Activated B cell treated with CpG ODN at 0.5 μM for 24 hours (primary cell): Measurements from ENCODE around the gene GRIK4. TPM values are rescaled to one million over a fixed set of nuclear protein-coding genes. Genes with fewer than 3 reads are reported as not detected.
"Not testable (repeated sequence)": the region's sequence is repeated elsewhere in the genome, so short reads cannot be mapped to it uniquely, and the experiment has no call there.

Source experiments
- ATAC-seq: fragments of 200-7000 bp; cut with Tn5 transposase; one replicate; pipeline ENCODE4 v1.10.0; 2021; ENCODE audit warnings: low read depth, mild to moderate bottlenecking, moderate library complexity
- CTCF ChIA-PET: fragments of 350-600 bp; sonication (Branson Sonifier 250); formaldehyde crosslinking; loops from one replicate; lab custom pipeline; 2021; ENCODE audit warnings: antibody characterized with exemption; lab: Charles Lee
- POLR2A ChIA-PET: fragments of 350-600 bp; sonication (Branson Sonifier 250); formaldehyde crosslinking; loops from one replicate; lab custom pipeline; 2021; ENCODE audit warnings: antibody characterized with exemption; lab: Charles Lee
- DNase-seq: peaks from one replicate; pipeline ENCODE4 v3.0.0; 2022
- H3K27ac Mint-ChIP-seq: one replicate; pipeline ENCODE4 v1.8.0; 2020; ENCODE audit warnings: mixed read lengths
- H3K27me3 Mint-ChIP-seq: one replicate; pipeline ENCODE4 v1.8.0; 2021; ENCODE audit warnings: mixed read lengths
- H3K36me3 Mint-ChIP-seq: one replicate; pipeline ENCODE4 v1.8.0; 2021; ENCODE audit warnings: low read depth, mixed read lengths
- H3K4me1 Mint-ChIP-seq: one replicate; pipeline ENCODE4 v1.8.0; 2021; ENCODE audit warnings: mixed read lengths
- H3K4me3 Mint-ChIP-seq: one replicate; pipeline ENCODE4 v1.8.0; 2020; ENCODE audit warnings: mild to moderate bottlenecking, mixed read lengths
- H3K9me3 Mint-ChIP-seq: one replicate; pipeline ENCODE4 v1.8.0; 2020; ENCODE audit warnings: mixed read lengths
- CTCF ChIP-seq: fragments of 200-600 bp; IDR thresholded peaks from one replicate; pipeline ENCODE4 v1.8.0; 2022; ENCODE audit warnings: antibody characterized with exemption, mild to moderate bottlenecking
- intact Hi-C: fragments of 100-400 bp; cut with micrococcal nuclease; formaldehyde crosslinking; loops from one replicate; pipeline ENCODE4 v1.15.1; 2024
- total RNA-seq: library from RNA; stranded (reverse); gene quantifications from 2 replicates; pipeline ENCODE4 v1.2.3, GENCODE V29; 2022

Gene GRIK4
- total RNA-seq, 1 donor from 2014 or later = not detected

DNA sequence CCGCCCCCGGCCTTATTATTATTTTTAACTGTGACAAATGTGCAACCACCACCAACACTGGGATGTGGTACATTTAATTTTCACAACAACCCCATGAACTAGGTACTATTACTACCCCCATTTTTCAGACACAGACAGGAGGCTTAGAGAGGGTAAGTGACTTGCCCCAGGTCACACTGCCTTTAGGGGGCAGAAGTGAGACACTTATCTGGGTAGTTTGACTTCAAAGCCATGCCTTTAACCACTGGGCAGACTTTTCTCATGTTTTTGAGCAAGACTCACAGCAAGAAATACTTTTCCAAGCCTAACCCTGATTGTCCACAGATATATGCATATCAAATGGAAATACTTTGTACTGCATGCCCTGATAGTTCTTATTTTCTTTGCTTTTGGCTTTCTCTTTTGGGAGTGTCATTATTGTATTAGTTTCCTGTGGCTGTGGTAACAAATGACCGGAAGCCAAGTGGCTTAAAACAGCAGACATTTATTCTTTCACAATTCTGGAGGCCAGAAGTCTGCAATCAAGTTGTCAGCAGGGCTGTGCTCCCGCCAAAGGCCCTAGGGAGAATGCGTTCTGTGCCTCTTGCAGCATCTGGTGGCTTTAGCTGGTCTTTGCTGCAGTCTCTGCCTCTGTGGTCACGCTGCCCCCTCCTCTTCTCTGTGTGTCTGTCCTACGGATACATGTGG, 110.8 kb downstream of the GRIK4 start:
- ATAC-seq (no peak), DNase-seq (no peak)
- intact Hi-C loops = no loop called here
- Mint-ChIP-seq H3K27ac (no peak overlapping the region), H3K4me1 (no peaks in the 10 kb centered on the region), H3K36me3 (no peaks in the 10 kb centered on the region), H3K9me3 (peaks cover 12% of the 10 kb centered on the region), H3K27me3 (peaks cover 10% of the 10 kb centered on the region), H3K4me3 (no peak overlapping the region)
- ChIA-PET POLR2A (no interaction called here), CTCF (interaction anchor here (0.6 kb wide), 1 partner anchor 22 kb away, joined by 3 read pairs; no protein-coding TSS in a partner anchor)
- TF ChIP-seq CTCF = no peak

GRCh38 chr11:120624992-120625391, 113.4 kb downstream of the GRIK4 start:
- H3K27ac Mint-ChIP-seq = not testable (repeated sequence)
- H3K27me3 Mint-ChIP-seq = peaks cover 14% of the 10 kb centered on the region
- CTCF ChIA-PET = interaction anchor here (1.0 kb wide), 1 partner anchor 60 kb away, joined by 3 read pairs; no protein-coding TSS in a partner anchor

GRCh38 chr11:120625565-120625964, 114.0 kb downstream of the GRIK4 start:
- POLR2A ChIA-PET = no interaction called here

More at GRCh38 chr11:120624992-120625391, 113.4 kb downstream of the GRIK4 start:
- DNase-seq, intact Hi-C loops, ATAC-seq, H3K9me3 Mint-ChIP-seq, H3K4me1 Mint-ChIP-seq, H3K36me3 Mint-ChIP-seq, H3K4me3 Mint-ChIP-seq, POLR2A ChIA-PET: not testable (repeated sequence)

DNA sequence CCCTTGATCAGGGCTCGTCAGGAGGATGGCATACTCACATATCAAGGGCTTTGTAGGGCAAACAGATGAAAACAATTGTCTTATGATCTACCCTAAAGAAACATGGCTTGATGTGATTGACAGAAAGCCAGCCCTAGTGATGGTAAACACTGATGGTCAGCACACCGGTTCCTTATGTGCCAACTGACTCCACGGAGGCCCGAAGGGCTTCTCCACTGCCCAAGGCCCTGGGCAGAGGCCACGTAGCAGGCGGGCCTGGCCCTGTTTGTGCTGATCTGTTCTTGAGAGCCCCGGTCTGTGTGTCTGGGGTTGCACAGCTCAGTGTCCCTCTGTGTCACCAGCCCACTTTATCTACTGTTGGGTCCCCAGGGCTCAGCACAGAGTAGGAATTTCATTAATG, 115.2 kb downstream of the GRIK4 start:
- ChIA-PET CTCF (no interaction called here), POLR2A (no interaction called here)
- no peaks in the 10 kb centered on the region for H3K9me3 Mint-ChIP-seq
- DNase-seq (no peak), ATAC-seq (no peak)
- intact Hi-C loops = no loop called here
- no peaks in the 10 kb centered on the region for H3K36me3 Mint-ChIP-seq
- peaks cover 14% of the 10 kb centered on the region for H3K27me3 Mint-ChIP-seq
- H3K4me1 Mint-ChIP-seq = no peaks in the 10 kb centered on the region
- no peak for TF ChIP-seq CTCF
- no peak overlapping the region for H3K27ac Mint-ChIP-seq
- H3K4me3 Mint-ChIP-seq = no peak overlapping the region

More at GRCh38 chr11:120625565-120625964, 114.0 kb downstream of the GRIK4 start:
- H3K4me1 Mint-ChIP-seq = no peaks in the 10 kb centered on the region
- TF ChIP-seq CTCF = no peak
- H3K27me3 Mint-ChIP-seq = peaks cover 14% of the 10 kb centered on the region
- CTCF ChIA-PET = interaction anchor here (1.0 kb wide), 1 partner anchor 60 kb away, joined by 3 read pairs; no protein-coding TSS in a partner anchor
- H3K4me3 Mint-ChIP-seq = no peak overlapping the region
- intact Hi-C loops = no loop called here
- no peak overlapping the region for H3K27ac Mint-ChIP-seq
- no peaks in the 10 kb centered on the region for H3K9me3 Mint-ChIP-seq
- no peaks in the 10 kb centered on the region for H3K36me3 Mint-ChIP-seq
- DNase-seq (no peak), ATAC-seq (no peak)

DNA sequence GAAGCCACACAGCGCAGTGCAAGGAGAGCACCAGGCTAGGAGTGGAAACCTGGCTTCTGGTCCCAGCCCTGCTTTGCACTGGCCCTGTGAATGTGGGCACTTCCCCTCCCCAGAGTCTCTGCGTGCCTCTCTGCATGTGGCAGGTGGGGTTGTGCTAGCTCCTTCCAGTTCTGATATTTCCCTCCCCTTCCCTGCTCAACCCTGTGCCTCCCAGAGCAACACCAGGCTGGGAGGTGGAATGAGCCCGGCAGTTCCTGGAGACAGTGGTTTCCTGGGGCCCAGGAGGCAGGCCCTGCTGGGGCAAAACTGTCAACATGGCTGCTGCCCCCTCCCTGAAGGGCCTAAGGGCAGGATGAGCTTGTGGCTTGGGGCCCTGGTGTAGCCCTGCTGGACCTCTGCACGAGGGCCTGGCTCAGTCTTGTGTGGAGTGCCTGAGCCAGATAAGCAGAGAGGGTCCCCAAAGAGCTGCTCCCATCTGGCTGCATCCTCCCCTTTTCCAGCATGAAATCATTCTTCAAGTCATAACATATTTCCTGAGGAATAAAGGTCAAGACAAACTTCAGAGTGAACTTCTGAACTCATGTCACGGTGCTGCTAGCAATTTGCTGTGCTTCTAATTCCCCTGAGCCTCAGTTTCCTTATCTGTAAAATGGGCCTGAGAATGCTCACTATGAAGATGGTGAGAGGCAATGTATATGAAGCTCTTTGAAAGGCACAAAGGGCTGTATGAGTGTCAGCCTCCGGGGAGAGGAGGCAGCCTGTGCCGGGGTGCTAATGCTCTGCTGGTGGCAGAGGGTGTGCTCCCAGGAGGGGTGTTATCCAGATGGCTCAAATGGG, 116.0 kb downstream of the GRIK4 start:
- CTCF ChIA-PET = no interaction called here
- no peak overlapping the region for H3K27ac Mint-ChIP-seq

More for the DNA sequence above, 116.0 kb downstream of the GRIK4 start:
- H3K9me3 Mint-ChIP-seq = no peaks in the 10 kb centered on the region
- H3K27me3 Mint-ChIP-seq = peaks cover 17% of the 10 kb centered on the region
- no peak overlapping the region for H3K4me3 Mint-ChIP-seq
- POLR2A ChIA-PET = no interaction called here
- intact Hi-C loops = no loop called here
- no peaks in the 10 kb centered on the region for H3K4me1 Mint-ChIP-seq
- no peak for ATAC-seq
- no peaks in the 10 kb centered on the region for H3K36me3 Mint-ChIP-seq
- TF ChIP-seq CTCF = no peak
- no peak for DNase-seq
